CD8-positive, alpha-beta memory T cell (primary cell): ENCODE measurements around the gene ZNF598. TPM values are rescaled to one million over a fixed set of nuclear protein-coding genes. Genes with fewer than 3 reads are reported as not detected.
"Not testable (repeated sequence)": the region's sequence is repeated elsewhere in the genome, so short reads cannot be mapped to it uniquely, and the experiment has no call there.

Experiments used
- CTCF ChIA-PET: fragments of 350-600 bp; sonication (Branson Sonifier 250); formaldehyde crosslinking; loops from one replicate; lab custom pipeline; 2021; ENCODE audit warnings: antibody characterized with exemption; lab: Charles Lee
- POLR2A ChIA-PET: fragments of 350-600 bp; sonication (Branson Sonifier 250); formaldehyde crosslinking; loops from one replicate; lab custom pipeline; 2021; ENCODE audit warnings: antibody characterized with exemption; lab: Charles Lee
- DNase-seq, 5 donors: peaks; one replicate each; pipeline versions ENCODE4 v3.0.0 to v3.0.0-alpha.2; 2020 to 2022; ENCODE audit warnings: mixed read lengths in 1 of 5
- H3K27ac ChIP-seq: one replicate; pipeline ENCODE4 v1.7.0; 2013; ENCODE audit warnings: low read depth, mild to moderate bottlenecking, low read length, moderate library complexity
- H3K27me3 ChIP-seq: 2 replicates; pipeline ENCODE4 v1.7.0; 2013; ENCODE audit warnings: low read length, mild to moderate bottlenecking; ENCODE audit not compliant: insufficient read depth, poor library complexity, severe bottlenecking
- H3K36me3 ChIP-seq: 2 replicates; pipeline ENCODE4 v1.7.0; 2013; ENCODE audit warnings: mild to moderate bottlenecking, low read length, moderate library complexity; ENCODE audit not compliant: insufficient read depth
- H3K4me1 ChIP-seq: 2 replicates; pipeline ENCODE4 v1.7.0; 2013; ENCODE audit warnings: mild to moderate bottlenecking, low read length, moderate library complexity; ENCODE audit not compliant: insufficient read depth
- H3K4me3 ChIP-seq: 2 replicates; pipeline ENCODE4 v1.7.0; 2013; ENCODE audit warnings: mild to moderate bottlenecking, low read length
- H3K9me3 ChIP-seq: 2 replicates; pipeline ENCODE4 v1.7.0; 2013; ENCODE audit warnings: mild to moderate bottlenecking, low read length
- H3K27ac Mint-ChIP-seq, 8 donors: one replicate each; pipeline ENCODE4 v1.8.0; 2020 to 2021; ENCODE audit warnings: mixed read lengths in 8 of 8, mild to moderate bottlenecking in 6 of 8, inconsistent platforms in 3 of 8, moderate library complexity in 3 of 8
- H3K27me3 Mint-ChIP-seq, 2 donors: one replicate each; pipeline ENCODE4 v1.8.0; 2020 to 2021; ENCODE audit warnings: mixed read lengths in 2 of 2, mild to moderate bottlenecking in 1 of 2, moderate library complexity in 1 of 2
- H3K36me3 Mint-ChIP-seq, 3 donors: one replicate each; pipeline ENCODE4 v1.8.0; 2020 to 2021; ENCODE audit warnings: mixed read lengths in 3 of 3, inconsistent platforms in 1 of 3, mild to moderate bottlenecking in 1 of 3
- H3K4me1 Mint-ChIP-seq, 3 donors: one replicate each; pipeline ENCODE4 v1.8.0; 2020 to 2021; ENCODE audit warnings: mixed read lengths in 3 of 3, inconsistent platforms in 1 of 3, mild to moderate bottlenecking in 1 of 3
- H3K4me3 Mint-ChIP-seq, 7 donors: one replicate each; pipeline ENCODE4 v1.8.0; 2020 to 2021; ENCODE audit warnings: mixed read lengths in 7 of 7, mild to moderate bottlenecking in 6 of 7, moderate library complexity in 4 of 7, inconsistent platforms in 2 of 7
- H3K9me3 Mint-ChIP-seq, 5 donors: one replicate each; pipeline ENCODE4 v1.8.0; 2020 to 2022; ENCODE audit warnings: mixed read lengths in 5 of 5, mild to moderate bottlenecking in 3 of 5, moderate library complexity in 2 of 5, inconsistent platforms in 1 of 5
- polyA plus RNA-seq: library from polyadenylated mRNA; unstranded; fragments of 300-500 nt; fragmentation: Illumina TruSeq; gene quantifications from one replicate; pipeline ENCODE4 v1.2.3, GENCODE V29; 2021
- total RNA-seq, 2 experiments: library from RNA; stranded (reverse); gene quantifications; one replicate each; pipeline ENCODE4 v1.2.3, GENCODE V29; 2021

ZNF598 gene
- total and polyA plus RNA-seq, 3 experiments from 2014 or later = 11.3 to 96.6 (median 91.8) TPM

GRCh38 chr16:1958715-1959268, 50.8 kb downstream of the ZNF598 start:
- H3K4me3 Mint-ChIP-seq = peak overlapping the region in 6 of 7 donors; percentile 78 to 91 (median 88)
- POLR2A ChIA-PET = interaction anchor here (0.8 kb wide), 1 partner anchor 13 kb away, joined by 4 read pairs; the partner anchor contains the start of gene TBL3
- Histone ChIP-seq H3K9me3 (no peaks in the 10 kb centered on the region), H3K4me1 (peaks cover 44% of the 10 kb centered on the region), H3K36me3 (peaks cover 22% of the 10 kb centered on the region), H3K27me3 (no peaks in the 10 kb centered on the region), H3K27ac (peak overlapping the region; percentile 73), H3K4me3 (peak overlapping the region; percentile 78)
- peaks cover 0 to 1% of the 10 kb centered on the region in 2 donors for H3K27me3 Mint-ChIP-seq
- H3K27ac Mint-ChIP-seq = peak overlapping the region in 4 of 8 donors; percentile 68 to 98 (median 80)
- peaks cover 0 to 37% (median 8%) of the 10 kb centered on the region in 3 donors for H3K36me3 Mint-ChIP-seq
- peaks cover 34 to 44% (median 39%) of the 10 kb centered on the region in 3 donors for H3K4me1 Mint-ChIP-seq
- no peak for DNase-seq
- no peaks in the 10 kb centered on the region for H3K9me3 Mint-ChIP-seq
- CTCF ChIA-PET = interaction anchor here (1.0 to 2.6 kb wide), 4 partner anchors 12 to 45 kb away, joined by 4 to 7 read pairs (median 6); partner anchors contain the start of genes MSRB1 and TBL3

DNA sequence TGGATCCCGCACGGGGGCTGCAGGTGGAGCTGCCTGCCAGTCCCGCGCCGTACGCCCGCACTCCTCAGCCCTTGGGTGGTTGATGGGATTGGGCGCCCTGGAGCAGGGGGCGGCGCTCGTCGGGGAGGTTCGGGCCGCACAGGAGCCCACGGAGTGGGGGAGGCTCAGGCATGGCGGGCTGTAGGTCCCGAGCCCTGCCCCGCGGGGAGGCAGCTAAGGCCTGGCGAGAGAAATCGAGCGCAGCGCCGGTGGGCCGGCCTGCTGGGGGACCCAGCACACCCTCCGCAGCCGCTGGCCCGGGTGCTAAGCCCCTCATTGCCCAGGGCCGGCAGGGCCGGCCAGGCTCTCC, 51.5 kb downstream of the ZNF598 start:
- H3K9me3 Mint-ChIP-seq, H3K27ac Mint-ChIP-seq, DNase-seq, H3K27me3 Mint-ChIP-seq, H3K4me3 ChIP-seq, H3K27ac ChIP-seq, H3K27me3 ChIP-seq, H3K9me3 ChIP-seq: not testable (repeated sequence)
- Mint-ChIP-seq H3K4me1 (peaks cover 27 to 38% (median 32%) of the 10 kb centered on the region in 3 donors), H3K4me3 (peak overlapping the region in 1 of 7 donors; percentile 18), H3K36me3 (peaks cover 0 to 30% (median 6%) of the 10 kb centered on the region in 3 donors)
- H3K4me1 ChIP-seq = peaks cover 38% of the 10 kb centered on the region
- peaks cover 18% of the 10 kb centered on the region for H3K36me3 ChIP-seq
- ChIA-PET POLR2A (interaction anchor here (0.8 kb wide), 1 partner anchor 14 kb away, joined by 4 read pairs; the partner anchor contains the start of gene TBL3), CTCF (interaction anchor here (1.1 to 2.6 kb wide), 3 partner anchors 12 to 29 kb away, joined by 3 to 7 read pairs (median 6); partner anchors contain the start of gene MSRB1)

- Mint-ChIP-seq H3K4me1 (peaks cover 23 to 32% (median 27%) of the 10 kb centered on the region in 3 donors), H3K4me3 (peak overlapping the region in 1 of 7 donors; percentile 18), H3K36me3 (peaks cover 0 to 25% (median 6%) of the 10 kb centered on the region in 3 donors), H3K27ac (peak overlapping the region in 1 of 8 donors; percentile 38)
- POLR2A ChIA-PET = interaction anchor here (0.7 kb wide), 1 partner anchor 175 kb away, joined by 5 read pairs; the partner anchor contains the start of gene NUBP2
- not testable (repeated sequence) for H3K27me3 ChIP-seq, H3K27me3 Mint-ChIP-seq, H3K9me3 ChIP-seq, H3K4me3 ChIP-seq, DNase-seq, H3K9me3 Mint-ChIP-seq, H3K27ac ChIP-seq
- H3K4me1 ChIP-seq = peaks cover 33% of the 10 kb centered on the region
- CTCF ChIA-PET = interaction anchor here (1.1 to 2.6 kb wide), 3 partner anchors 11 to 29 kb away, joined by 3 to 7 read pairs (median 6); partner anchors contain the start of gene MSRB1
- peaks cover 13% of the 10 kb centered on the region for H3K36me3 ChIP-seq
Observed at GRCh38 chr16:1957434-1958142, 52.0 kb downstream of the ZNF598 start.

DNA sequence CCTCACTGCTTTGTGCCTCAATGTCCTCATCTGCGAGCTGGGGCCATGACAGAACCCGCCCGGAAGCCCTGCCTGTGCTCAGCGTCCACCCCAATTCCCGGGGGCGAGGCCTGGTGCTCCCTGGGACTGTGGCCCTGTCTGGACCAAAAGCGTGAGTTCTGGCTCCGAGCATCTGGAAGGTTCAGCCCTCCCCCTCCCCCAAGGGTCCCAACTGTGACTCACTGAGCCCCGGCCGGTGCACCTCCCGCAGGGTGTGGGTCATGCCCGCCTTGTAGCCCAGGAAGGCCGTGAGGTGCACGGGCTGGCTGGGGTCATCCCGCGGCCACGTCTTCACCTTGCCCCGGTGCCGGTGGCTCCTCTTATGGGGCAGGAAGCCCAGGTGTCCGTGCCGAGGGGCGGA, 55.9 kb downstream of the ZNF598 start:
- H3K4me3 Mint-ChIP-seq = no peak overlapping the region
- Histone ChIP-seq H3K27me3 (no peaks in the 10 kb centered on the region), H3K36me3 (no peaks in the 10 kb centered on the region), H3K4me3 (no peak overlapping the region), H3K4me1 (peaks cover under 1% of the 10 kb centered on the region), H3K27ac (no peak overlapping the region), H3K9me3 (no peaks in the 10 kb centered on the region)
- ChIA-PET CTCF (no interaction called here), POLR2A (no interaction called here)
- DNase-seq = no peak
- no peaks in the 10 kb centered on the region for H3K36me3 Mint-ChIP-seq
- H3K27me3 Mint-ChIP-seq = no peaks in the 10 kb centered on the region
- no peaks in the 10 kb centered on the region for H3K9me3 Mint-ChIP-seq
- H3K27ac Mint-ChIP-seq = no peak overlapping the region
- H3K4me1 Mint-ChIP-seq = no peaks in the 10 kb centered on the region

DNA sequence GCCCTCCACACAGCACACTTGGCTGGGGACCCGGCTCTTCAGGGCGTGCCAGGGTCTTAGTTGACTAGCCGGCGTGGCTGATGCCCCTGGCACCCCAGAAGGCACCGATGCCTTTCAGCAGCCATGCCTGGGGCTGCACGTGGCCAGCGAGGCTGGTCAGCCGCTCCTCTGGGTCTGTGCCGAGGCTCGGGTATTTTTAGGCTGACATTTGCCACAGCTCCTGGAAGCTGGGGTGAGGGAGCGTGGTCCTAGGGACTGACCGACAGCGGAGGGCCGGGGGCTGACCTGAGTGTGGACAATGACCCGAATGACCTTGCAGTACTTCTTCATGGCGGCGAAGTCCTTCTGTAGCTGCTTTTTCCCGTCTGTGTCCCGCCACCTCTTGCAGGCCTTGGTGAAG, 59.1 kb downstream of the ZNF598 start:
- Histone ChIP-seq H3K36me3 (no peaks in the 10 kb centered on the region), H3K27ac (no peak overlapping the region), H3K4me3 (no peak overlapping the region), H3K27me3 (no peaks in the 10 kb centered on the region), H3K4me1 (no peaks in the 10 kb centered on the region), H3K9me3 (no peaks in the 10 kb centered on the region)
- Mint-ChIP-seq H3K27me3 (no peaks in the 10 kb centered on the region), H3K27ac (no peak overlapping the region), H3K36me3 (no peaks in the 10 kb centered on the region), H3K4me1 (no peaks in the 10 kb centered on the region), H3K4me3 (no peak overlapping the region), H3K9me3 (no peaks in the 10 kb centered on the region)
- POLR2A ChIA-PET = no interaction called here
- DNase-seq = no peak
- CTCF ChIA-PET = no interaction called here

DNA sequence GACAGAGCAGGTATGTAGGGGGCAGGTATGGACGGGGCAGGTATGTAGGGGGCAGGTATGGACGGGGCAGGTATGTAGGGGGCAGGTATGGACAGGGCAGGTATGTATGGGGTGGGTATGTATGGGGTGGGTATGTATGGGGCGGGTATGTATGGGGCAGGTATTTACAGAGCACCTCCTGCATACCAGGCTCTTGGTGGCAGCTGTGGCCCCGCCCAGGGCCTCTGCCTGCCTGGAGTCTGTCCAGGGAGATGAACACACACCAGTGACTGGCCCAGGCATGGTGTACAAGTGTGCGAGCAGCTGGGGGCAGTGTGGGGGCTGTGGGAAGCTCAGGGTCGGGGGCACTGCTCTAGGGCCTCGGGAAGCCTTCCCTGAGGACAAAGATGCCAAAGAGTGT, 59.6 kb downstream of the ZNF598 start:
- Histone ChIP-seq H3K27ac (no peak overlapping the region), H3K9me3 (no peaks in the 10 kb centered on the region), H3K4me3 (no peak overlapping the region), H3K4me1 (no peaks in the 10 kb centered on the region), H3K27me3 (no peaks in the 10 kb centered on the region), H3K36me3 (no peaks in the 10 kb centered on the region)
- no peak overlapping the region for H3K4me3 Mint-ChIP-seq
- DNase-seq = no peak
- H3K36me3 Mint-ChIP-seq = no peaks in the 10 kb centered on the region
- ChIA-PET CTCF (no interaction called here), POLR2A (no interaction called here)
- no peaks in the 10 kb centered on the region for H3K9me3 Mint-ChIP-seq
- H3K4me1 Mint-ChIP-seq = no peaks in the 10 kb centered on the region
- no peaks in the 10 kb centered on the region for H3K27me3 Mint-ChIP-seq
- no peak overlapping the region for H3K27ac Mint-ChIP-seq

GRCh38 chr16:1949507-1949906, 60.1 kb downstream of the ZNF598 start:
- no peak for DNase-seq
- Histone ChIP-seq H3K27me3 (no peaks in the 10 kb centered on the region), H3K27ac (no peak overlapping the region), H3K4me3 (no peak overlapping the region), H3K36me3 (no peaks in the 10 kb centered on the region), H3K9me3 (no peaks in the 10 kb centered on the region), H3K4me1 (no peaks in the 10 kb centered on the region)
- H3K4me3 Mint-ChIP-seq = no peak overlapping the region
- CTCF ChIA-PET = no interaction called here
- H3K27me3 Mint-ChIP-seq = no peaks in the 10 kb centered on the region
- no peaks in the 10 kb centered on the region for H3K36me3 Mint-ChIP-seq
- no peaks in the 10 kb centered on the region for H3K9me3 Mint-ChIP-seq
- H3K27ac Mint-ChIP-seq = no peak overlapping the region
- POLR2A ChIA-PET = interaction anchor here (0.7 kb wide), 1 partner anchor 165 kb away, joined by 5 read pairs; no protein-coding TSS in a partner anchor
- peaks cover 0 to under 1% (median 0%) of the 10 kb centered on the region in 3 donors for H3K4me1 Mint-ChIP-seq
